B cell (primary cell): ENCODE results near the gene PLEKHJ1.

ENCODE experiments used
- CTCF ChIP-seq: fragments of 200-600 bp; IDR thresholded peaks from one replicate; pipeline ENCODE4 v1.8.0; 2022; ENCODE audit warnings: antibody characterized with exemption, mild to moderate bottlenecking
- EZH2 ChIP-seq: IDR thresholded peaks from 2 replicates; pipeline ENCODE4 v1.6.1; 2012; ENCODE audit warnings: borderline replicate concordance, low read depth, mild to moderate bottlenecking, moderate library complexity, low read length; ENCODE audit not compliant: insufficient read depth, poor library complexity, severe bottlenecking

- TF ChIP-seq CTCF (no peak), EZH2 (no peak)
Measured at GRCh38 chr19:2248136-2249009, 12.2 kb upstream of the PLEKHJ1 start.
